Activated CD8-positive, alpha-beta memory T cell treated with anti-CD3 and anti-CD28 coated beads for 1 hour (primary cell): ENCODE results near the gene GALNT17.

Experiments used
- DNase-seq, 2 donors: peaks; one replicate each; pipeline ENCODE4 v3.0.0-alpha.2; 2020; ENCODE audit warnings: low read depth in 1 of 2; ENCODE audit errors: extremely low read depth in 1 of 2

Gene GALNT17

DNA sequence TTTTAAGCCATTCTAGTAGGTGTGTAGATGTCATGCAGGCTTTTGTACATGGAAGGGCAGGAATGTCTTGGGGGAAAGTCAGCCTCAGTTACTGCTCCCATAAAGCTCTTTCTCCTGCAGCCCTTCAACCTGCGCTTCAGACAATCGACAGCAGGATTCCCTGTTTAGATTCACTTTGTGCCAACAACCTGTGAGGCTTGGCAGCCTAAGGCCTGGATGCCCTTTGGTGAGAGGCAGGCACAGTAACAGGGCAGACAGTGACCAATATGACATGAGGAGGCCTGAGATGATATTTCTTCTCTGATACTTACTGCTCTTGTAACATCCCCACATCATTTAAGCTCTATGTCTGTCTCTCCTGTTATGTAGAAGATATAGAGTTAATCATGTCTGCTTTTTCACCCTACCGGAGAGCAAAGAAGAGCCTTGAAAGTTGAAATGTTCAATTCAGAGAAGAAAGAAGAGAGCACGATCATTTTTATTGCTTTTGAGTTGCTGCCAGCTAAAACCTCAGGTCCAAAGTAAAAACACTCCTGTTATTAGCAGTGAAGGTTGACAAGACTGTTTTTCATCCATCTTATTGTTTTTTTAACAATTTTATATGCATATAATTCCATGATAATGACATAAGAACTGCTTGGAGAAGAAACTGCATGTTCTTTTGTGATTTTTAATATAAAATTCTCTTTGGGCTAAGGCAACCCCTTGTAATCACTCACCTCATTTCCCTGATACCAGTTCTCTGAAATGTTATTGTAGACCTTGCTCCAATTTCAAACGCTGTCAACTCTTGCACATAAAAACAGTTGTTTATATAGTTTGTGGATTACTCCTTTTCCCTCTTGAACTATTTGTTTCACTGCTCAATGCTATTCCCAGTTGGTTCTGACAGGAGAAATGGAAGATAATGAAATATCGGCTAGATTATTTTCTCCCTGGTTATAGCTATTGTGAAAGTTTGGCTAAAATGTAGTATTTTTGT, 140.9 kb downstream of the GALNT17 start:
- no peak for DNase-seq

- DNase-seq = no peak
Observed at GRCh38 chr7:71278257-71278656, 146.3 kb downstream of the GALNT17 start.

- DNase-seq = no peak
Observed at GRCh38 chr7:71281261-71281660, 149.3 kb downstream of the GALNT17 start.

DNA sequence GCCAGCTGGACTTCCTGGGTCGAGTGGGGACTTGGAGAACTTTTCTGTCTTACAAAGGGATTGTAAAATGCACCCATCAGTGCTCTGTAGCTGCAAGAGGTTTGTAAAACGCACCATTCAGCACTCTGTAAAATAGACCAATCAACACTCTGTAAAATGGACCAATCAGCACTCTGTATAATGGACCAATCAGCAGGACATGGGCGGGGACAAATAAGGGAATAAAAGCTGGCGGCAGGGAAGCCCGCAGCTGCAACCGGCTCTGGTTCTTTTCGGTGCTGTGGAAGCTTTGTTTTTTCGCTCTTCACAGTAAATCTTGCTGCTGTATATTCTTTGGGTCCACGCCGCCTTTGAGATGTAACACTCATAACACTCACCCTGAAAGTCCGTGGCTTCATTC, 151.9 kb downstream of the GALNT17 start:
- DNase-seq = no peak

GRCh38 chr7:71285571-71286145, 153.7 kb downstream of the GALNT17 start:
- DNase-seq = no peak

DNA sequence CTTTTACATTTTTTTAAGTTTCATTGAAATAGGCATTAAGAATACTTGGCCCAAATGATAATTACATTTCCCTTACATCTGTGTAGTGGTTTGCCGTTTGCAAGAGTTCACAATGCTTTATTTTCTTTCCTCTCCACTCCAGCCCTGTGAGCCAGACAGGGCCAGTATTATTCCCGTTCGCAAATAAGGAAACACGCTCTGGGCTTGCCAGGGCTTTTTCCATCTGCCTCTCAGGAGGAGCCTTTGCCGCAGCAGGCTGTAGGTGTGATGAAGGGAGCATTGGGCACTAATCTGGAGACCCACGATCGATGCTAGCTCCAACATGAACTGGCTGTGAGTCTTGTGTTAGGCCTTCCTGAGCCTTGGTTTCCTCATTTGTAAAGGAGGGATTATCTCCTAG, 154.4 kb downstream of the GALNT17 start:
- no peak for DNase-seq

- DNase-seq = no peak
Observed at GRCh38 chr7:71286924-71287323, 155.0 kb downstream of the GALNT17 start.

DNA sequence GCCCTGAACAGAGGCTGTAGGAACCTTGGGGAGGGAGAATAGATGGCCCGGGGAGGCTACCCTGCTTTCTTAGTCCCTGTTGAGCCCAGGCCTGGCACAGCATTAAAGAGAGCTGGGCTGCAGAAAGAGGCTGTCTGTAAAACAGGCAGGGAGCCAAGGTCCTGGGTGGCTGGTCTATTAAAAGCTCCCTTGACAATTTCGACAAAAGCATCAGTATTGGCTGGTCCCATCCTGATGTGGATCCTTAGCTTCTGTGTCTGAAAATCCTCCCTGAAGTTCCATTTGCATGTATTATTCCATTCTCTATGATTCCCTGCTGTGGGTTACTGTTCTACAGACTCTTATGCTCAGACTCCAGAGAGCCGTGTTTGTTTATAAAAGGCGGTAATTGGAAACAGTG, 158.5 kb downstream of the GALNT17 start:
- no peak for DNase-seq

DNA sequence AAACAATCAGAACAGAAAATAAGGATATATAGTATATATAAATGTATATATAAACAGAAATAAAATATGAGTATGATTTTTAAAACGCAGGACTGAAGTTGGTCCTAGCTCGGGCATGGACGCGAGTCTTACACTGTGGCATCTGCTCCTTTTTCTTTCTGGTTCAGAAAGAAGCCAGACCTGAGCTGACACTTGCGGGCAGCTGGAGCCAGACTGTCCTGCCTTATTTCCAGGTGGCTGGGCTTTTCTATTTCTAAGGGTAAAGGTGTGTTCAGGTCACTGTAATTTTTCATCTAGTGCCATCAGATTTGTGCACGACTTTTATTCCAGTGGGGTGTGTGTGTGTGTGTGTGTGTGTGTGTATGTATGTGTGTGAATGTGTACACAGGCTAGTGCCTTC, 166.4 kb downstream of the GALNT17 start:
- DNase-seq = no peak

- DNase-seq = no peak
Observed at GRCh38 chr7:71300086-71300485, 168.1 kb downstream of the GALNT17 start.

- DNase-seq = no peak
Observed at GRCh38 chr7:71300603-71301002, 168.7 kb downstream of the GALNT17 start.

- no peak for DNase-seq
Observed at GRCh38 chr7:71301167-71301566, 169.2 kb downstream of the GALNT17 start.

DNA sequence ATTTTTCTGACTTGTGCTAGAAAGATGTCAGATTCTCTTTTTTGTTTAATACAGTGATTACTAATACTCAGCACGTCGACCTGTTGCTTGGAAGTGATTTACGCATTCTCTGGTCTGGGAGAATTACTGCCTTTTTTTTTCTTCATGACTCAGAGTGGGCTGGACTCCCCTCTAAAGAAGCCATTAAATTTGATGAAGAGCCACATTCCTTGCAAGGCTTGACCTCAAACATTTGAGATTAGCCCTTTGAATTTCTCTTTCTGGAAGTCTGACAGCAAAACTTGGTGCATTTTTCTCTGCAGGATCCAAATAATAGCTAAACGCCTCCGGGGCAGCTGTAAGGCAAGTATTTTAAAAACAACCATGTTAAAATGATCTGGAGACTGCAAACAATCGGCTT, 171.6 kb downstream of the GALNT17 start:
- no peak for DNase-seq

DNA sequence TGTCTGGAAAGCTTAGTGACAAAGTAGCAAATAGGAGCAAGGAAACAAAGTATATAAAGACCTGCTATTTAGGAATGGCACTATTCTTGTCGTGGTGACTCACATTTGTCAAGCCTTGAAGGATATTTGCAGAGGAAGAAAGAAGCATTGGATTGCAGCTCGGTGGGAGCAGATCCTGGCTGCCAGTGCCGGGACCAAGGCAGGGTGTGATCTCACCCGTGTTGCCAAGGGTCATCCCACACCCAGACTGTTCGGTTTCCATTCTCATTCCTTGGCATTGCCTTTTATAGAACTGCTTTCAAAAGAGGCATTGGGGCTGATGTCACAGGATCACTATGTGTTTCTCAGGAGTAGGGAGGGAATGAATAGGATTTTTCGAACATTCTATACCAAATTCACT, 176.2 kb downstream of the GALNT17 start:
- DNase-seq = no peak

- no peak for DNase-seq
Observed at GRCh38 chr7:71311576-71311975, 179.6 kb downstream of the GALNT17 start.

DNA sequence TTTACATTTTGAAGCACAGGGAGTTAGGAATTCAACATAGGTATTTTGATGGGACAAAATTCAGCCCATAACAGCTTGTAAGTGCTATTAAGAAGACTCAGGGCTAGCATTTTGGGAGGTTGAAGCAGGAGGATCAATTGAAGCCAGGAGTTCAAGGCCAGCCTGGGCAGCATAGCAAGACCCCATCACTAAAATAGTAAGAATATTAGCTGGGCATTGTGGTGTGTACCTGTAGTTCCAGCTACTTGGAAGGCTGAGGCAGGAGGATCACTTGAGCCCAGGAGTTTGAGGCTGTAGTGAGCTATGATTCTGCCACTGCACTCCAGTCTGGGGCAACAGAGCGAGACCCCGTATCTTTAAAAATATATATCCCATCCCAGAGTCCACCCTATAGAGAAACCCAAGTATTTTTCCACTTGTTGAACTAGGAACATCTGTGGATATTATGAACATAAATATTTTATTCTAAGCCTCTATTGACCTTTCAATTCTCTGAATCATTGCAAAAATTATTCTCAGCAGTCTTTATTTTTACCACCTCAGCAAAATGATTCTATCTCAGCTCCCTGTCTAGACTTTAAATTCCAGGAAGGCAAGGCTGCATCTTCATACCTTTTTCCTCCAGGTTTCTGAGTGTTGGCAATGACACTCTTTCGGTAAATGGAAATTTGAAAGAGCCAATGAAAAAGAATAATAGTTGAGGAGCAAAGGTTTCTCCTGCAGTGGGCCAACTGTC, 181.0 kb downstream of the GALNT17 start:
- no peak for DNase-seq

- no peak for DNase-seq
Observed at GRCh38 chr7:71313553-71313952, 181.6 kb downstream of the GALNT17 start.

- DNase-seq = no peak
Observed at GRCh38 chr7:71320916-71321315, 189.0 kb downstream of the GALNT17 start.

DNA sequence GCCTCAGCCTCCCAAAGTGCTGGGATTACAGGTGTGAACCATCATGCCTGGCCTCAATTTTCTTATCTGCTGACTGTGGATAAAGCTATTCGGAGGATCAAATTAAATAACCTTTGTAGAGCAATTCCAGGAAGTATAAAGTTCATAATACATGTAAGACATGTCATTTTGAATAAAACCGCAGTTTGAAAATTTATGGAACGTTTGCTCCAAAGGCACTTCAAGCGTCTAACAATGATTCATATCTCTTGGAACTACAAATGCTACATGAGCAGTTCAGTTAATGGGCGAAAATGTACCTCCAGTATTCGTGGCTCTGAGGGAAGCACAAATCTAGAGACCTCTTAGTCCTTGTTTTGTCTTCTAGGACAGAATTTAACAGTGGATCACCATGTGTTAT, 190.3 kb downstream of the GALNT17 start:
- no peak for DNase-seq

DNA sequence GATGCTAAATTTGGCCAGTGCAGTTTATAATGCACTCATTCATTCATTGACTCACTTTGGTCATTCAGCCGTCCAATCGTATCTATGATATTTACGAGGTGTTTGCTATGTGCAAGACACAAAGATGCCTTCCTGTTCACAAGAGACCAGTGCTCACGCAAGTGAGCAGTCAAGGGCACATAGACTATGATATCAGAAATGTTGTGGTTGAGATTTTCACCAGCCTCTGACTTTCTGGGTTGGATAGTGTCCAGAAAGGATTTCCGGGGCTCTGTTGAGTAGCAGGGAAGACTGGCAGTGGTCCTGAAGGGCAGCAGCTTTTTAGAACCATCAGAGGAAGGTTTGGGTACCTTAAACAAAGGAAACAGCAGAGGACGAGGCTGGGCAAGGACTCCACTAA, 191.8 kb downstream of the GALNT17 start:
- DNase-seq = no peak

GRCh38 chr7:71325151-71325550, 193.2 kb downstream of the GALNT17 start:
- DNase-seq = no peak

- DNase-seq = no peak
Observed at GRCh38 chr7:71326595-71326994, 194.7 kb downstream of the GALNT17 start.
